GM18505 (cell line): ENCODE measurements around the gene ASMTL.
"Not testable (repeated sequence)": the region's sequence is repeated elsewhere in the genome, so short reads cannot be mapped to it uniquely, and the experiment has no call there.

Experiments used
- ATAC-seq: cut with Tn5 transposase; IDR thresholded peaks from one replicate; pipeline ENCODE4 v1.9.1; 2021; ENCODE audit not compliant: unreplicated experiment
- POLR2A ChIP-seq: IDR thresholded peaks from 4 replicates; pipeline ENCODE4 v1.6.1; 2011; ENCODE audit warnings: borderline replicate concordance; ENCODE audit not compliant: insufficient read depth, insufficient read length; ENCODE audit errors: extremely low read depth

The ASMTL gene, protein sequence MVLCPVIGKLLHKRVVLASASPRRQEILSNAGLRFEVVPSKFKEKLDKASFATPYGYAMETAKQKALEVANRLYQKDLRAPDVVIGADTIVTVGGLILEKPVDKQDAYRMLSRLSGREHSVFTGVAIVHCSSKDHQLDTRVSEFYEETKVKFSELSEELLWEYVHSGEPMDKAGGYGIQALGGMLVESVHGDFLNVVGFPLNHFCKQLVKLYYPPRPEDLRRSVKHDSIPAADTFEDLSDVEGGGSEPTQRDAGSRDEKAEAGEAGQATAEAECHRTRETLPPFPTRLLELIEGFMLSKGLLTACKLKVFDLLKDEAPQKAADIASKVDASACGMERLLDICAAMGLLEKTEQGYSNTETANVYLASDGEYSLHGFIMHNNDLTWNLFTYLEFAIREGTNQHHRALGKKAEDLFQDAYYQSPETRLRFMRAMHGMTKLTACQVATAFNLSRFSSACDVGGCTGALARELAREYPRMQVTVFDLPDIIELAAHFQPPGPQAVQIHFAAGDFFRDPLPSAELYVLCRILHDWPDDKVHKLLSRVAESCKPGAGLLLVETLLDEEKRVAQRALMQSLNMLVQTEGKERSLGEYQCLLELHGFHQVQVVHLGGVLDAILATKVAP

DNA sequence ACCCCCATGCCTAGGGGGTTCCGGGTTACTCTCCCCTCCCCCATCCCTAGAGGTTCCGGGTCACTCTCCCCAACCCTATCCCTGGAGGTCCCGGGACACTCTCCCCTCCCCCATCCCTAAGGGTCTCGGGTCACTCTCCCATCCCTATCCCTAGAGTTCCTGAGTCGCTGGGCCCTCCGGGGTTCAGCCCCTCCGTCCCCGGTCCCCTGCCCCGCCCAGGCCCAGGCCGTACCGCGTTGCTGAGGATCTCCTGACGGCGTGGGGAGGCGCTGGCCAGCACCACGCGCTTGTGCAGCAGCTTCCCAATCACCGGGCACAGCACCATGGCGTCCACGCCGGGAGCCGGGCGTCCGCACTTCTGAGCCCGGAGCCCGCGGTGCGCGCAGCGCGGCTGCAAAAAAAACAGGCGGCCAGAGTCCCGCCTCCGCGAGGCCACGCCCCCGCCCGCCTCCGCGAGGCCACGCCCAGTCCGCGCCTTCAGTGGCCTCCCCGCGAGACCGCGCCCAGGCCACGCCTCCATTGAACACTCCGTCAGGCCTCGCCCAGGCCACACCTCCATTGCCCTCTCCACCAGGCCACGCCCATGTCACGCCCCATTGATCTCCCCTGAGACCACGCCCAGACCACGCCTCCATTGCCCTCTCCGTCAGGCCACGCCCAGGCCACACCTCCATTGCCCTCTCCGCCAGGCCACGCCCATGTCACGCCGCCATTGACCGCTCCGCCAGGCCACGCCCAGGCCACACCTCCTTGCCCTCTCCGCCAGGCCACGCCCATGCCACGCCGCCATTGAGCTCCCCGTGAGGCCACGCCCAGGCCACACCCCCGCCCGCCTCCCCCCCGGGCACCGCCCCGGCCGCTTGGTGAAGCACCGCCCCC lies at the start of gene ASMTL:
Gene ASMTL (minus strand): TSS at position 394 of the 879 bp plus-strand sequence. CDS start 69 bp downstream, at position 325.
- TF ChIP-seq POLR2A = peak; percentile 92
- peak; percentile 63 for ATAC-seq

DNA sequence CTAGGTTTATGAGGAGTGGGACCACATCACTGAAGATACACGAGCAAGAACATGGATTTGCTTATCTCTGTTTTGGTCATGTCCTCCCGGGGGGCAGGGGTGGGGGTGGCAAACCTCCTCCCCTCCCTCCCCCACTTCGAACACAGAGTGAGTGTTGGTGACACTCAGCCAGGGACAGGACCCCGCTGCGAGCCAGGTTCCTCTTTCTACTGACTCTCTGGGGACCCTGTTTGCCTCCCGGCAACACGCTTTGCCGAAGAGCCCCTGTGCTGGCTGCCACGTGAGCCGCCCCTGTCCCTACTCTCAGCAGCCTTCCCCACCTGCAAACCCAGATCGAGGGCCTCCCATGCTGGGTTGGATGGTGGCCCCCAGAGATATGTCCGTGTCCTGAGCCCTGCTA lies 49.5 kb upstream of the ASMTL start:
- peak; percentile 50 for ATAC-seq
- TF ChIP-seq POLR2A = no peak

DNA sequence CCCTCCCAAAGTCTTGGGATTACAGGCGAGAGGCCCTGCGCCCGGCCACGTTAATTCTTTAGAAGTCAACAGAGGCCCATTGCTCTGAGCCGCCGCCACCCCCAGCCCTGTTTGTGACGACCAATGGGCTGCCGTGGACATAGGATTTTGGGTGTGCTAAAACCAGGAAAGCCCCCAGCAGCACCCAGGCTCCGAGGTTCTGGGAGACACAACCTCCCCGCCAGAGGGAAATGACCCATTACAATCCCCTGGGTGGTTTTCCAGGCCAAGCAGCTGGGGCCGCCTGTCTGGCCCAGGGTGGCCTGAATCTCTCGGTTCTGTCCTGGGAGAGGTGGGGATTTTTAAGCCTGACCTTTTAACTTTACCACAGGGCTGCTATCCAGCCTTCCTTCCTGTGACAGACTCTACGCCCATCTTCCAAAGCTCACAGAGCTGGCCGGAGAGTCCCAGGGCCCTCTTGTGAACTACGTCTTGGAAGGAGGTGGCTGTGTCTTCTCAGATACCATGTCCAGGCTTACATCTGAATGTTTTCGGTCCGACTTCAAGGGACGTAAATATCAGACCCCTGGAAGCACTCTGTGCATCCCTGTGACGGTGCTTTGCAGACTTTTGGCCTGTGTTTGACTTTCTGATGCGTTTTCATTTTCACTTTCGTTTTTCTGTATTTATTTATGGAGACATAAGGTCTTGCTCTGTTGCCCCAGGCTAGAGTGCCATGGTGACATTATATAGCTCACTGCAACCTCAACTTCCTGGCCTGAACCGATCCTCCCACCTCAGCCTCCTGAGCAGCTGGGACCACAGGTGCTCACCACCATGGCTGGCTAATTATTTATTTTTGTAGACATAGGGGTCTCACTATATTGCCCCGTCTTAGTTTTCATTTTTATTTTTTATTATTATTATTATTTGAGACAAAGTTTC lies 48.3 kb upstream of the ASMTL start:
- peak; percentile 66 for ATAC-seq
- TF ChIP-seq POLR2A = peak; percentile 10

DNA sequence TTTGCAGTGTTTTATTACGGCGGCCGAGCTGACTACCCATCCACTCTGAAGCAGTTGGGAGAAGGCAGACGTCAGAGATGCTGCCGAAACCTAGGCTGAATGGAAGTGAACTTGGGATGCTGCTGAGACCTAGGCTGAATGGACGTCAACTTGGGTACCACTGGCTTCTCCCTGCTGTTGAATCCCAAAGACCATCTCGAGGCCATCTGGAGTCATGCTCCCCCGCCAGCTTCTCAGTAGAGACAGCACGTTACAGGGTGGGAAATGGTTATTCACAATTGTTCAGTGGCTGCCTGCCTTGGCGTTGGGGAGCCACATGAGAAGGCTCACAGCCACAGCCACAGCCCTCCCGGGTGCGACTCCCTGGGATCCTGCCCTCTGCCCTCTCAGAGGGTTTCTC lies 43.4 kb upstream of the ASMTL start:
- no peak for TF ChIP-seq POLR2A
- no peak for ATAC-seq

DNA sequence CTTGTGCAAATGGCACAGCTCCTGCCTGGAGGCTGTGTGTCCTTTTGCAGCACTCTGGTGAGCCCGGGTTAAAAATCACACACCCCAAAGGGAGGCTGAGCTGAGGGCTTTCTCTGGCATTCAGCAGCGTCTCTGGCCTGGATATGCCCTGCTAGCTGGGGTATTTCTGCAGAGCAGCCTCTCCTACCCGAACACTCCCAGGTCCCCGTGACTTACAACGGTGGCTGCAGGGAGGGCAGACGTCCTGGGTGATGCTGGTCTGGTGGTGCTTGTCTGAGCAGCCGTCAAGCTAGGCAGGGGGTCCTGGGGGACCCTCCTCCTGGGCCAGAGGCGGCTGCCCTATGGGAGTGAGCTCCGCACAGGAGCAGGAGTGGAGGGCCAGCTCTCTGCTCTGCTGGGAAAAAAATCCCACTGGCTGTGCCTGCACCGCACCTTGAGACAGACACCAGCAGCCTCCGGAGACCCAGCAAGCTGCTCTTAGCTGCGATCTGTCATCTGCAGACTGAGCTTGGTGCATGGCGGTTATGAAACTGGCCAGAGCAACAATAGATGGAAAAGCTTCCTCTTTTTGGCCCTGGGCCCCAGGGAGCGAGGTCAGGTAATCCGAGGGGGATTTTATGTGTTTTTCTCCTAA lies 41.3 kb upstream of the ASMTL start:
- peak; percentile 64 for TF ChIP-seq POLR2A
- peak; percentile 66 for ATAC-seq

DNA sequence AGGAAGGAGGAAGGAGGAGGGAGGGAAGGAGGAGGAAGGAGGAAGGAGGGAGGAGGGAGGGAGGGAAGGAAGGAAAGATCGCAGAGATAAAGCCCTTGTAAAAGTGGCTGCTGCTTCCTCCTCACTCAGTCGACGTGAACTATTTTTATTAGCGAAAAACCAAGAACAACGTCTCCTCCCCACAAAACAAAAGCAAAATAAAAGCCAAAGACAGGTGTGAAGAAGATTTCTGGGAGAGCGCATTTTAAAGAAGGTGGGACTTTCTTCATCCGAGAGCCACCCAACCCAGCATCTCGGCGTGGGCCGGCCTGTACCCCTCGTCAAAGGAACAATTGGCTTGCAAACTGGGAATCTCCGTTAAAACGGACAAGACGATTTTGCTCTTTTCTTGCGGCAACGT lies 40.7 kb upstream of the ASMTL start:
- peak; percentile 2 for ATAC-seq
- TF ChIP-seq POLR2A = no peak

DNA sequence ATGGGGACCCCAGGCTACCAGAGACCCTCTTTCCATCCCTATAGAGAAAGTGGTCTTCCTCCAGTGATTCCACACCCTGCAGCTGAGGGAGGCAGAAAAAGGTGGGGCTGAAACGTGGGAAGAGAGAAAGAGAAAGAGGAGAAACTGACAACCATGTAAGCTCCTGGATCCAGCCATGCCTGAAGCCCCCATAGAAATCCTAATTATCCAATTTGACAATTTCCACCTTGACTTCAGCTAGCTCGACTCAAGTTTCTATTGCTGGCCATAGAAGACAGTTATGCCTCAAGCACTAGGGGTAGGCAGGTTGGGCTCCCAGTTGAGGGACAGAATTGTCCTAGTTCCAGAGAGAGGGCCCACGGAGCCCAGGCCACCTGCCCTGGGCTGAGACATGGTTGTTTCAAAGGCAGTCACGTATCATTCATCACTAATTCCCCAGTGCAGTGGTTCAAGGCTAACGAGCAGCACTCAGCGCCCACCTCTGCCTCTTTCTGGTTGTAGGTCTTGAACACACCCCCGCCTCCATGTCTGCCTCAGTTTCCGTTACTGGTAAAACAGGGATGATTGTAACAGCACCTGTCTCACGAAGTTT lies 39.8 kb upstream of the ASMTL start:
- ATAC-seq = no peak
- TF ChIP-seq POLR2A = no peak

DNA sequence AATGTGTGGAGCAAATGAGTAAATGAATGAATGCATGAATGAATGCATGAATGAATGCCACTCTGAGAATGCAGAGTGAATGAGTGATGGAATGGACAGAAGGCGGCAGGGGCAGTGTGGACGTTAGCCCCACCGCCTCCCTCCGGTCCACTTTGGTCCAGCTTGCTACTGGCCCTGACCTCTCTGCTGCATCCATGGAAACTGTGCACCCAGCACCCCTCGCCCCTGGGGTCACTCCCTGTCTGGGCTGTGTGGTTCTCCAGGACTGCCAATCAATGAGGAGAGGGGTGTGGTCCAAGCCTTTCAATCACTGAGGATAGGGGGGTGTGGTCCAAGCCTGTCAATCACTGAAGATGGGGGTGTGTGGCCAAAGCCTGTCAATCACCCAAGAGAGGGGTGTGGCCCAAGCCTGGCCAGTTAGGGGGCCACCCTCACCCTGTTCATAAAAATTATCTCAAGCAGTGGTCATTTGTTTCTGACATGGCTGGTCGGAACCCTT lies 39.2 kb upstream of the ASMTL start:
- no peak for TF ChIP-seq POLR2A
- peak; percentile 53 for ATAC-seq

DNA sequence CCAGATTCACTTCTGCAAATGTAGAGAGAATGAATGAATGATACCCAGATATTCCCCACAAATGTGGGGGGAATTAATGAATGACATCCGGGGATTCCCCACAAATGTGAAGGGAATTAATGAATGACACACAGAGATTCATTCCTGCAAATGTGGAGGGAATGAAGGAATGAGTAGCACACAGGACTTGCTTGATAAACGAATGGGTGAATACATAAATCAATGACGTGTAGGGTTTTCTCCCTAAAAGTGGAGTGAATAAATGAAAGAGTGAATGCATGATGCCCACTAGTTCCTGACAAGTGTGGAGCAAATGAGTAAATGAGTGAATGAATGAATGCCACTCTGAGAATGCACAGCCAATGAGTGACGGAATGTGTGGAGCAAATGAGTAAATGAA lies 38.5 kb upstream of the ASMTL start:
- not testable (repeated sequence) for ATAC-seq

DNA sequence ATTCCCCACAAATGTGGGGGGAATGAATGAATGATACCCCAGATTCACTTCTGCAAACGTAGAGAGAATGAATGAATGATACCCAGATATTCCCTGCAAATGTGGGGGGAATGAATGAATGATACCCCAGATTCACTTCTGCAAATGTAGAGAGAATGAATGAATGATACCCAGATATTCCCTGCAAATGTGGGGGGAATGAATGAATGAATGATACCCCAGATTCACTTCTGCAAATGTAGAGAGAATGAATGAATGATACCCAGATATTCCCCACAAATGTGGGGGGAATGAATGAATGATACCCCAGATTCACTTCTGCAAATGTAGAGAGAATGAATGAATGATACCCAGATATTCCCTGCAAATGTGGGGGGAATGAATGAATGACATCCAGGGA lies 38.0 kb upstream of the ASMTL start:
- not testable (repeated sequence) for ATAC-seq

DNA sequence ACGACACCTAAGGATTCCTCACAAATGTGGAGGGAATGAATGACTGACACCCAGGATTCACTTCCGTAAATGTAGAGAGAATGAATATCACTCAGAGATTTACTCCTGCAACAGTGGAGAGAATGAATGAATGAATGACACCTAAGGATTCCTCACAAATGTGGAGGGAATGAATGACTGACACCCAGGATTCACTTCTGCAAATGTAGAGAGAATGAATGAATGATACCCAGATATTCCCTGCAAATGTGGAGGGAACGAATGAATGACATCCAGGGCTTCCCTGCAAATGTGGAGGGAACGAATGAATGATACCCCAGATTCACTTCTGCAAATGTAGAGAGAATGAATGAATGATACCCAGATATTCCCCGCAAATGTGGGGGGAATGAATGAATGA lies 36.6 kb upstream of the ASMTL start:
- not testable (repeated sequence) for ATAC-seq

DNA sequence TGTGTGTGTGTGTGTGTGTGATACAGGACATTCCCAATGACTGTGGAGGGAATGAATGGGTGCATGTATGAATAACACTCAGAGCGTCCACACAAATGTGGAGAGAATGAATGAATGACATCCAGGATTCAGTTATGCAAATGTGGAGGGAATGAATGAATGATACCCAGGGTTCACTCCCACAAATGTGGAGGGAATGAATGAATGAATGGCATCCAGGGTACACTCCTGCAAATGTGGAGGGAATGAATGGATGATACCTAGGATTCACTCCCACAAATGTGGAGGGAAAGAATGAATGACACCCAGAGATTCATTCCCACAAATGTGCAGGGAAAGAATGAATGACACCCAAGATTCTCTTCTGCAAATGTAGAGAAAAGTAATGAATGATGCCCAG lies 36.0 kb upstream of the ASMTL start:
- no peak for ATAC-seq
- TF ChIP-seq POLR2A = no peak

DNA sequence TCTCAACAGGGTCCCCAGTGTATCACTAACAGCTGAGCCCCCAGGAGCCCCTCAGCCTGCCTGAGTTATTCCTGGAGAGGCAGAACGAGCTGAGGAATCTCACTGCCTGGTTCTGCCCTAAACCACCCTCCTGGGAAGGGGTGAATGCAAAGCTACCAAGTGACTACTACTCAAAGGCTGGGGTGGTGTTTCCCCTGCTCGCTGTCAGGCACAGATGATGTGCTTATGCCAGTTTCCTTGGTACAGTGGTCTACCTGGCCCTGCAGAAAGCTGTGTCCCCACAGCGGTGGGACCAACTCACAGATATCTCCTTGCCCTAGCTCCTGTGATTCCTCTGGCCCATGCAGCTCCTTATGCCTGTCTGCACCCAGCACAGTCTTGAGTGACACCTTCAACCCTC lies 35.4 kb upstream of the ASMTL start:
- no peak for ATAC-seq
- TF ChIP-seq POLR2A = no peak
